Measurements from ENCODE around the gene PDHX.
A peak's percentile ranks its signal among the peaks of the same experiment; 100 is the strongest.
"Not testable (repeated sequence)": the region's sequence is repeated elsewhere in the genome, so short reads cannot be mapped to it uniquely, and the experiment has no call there.

PDHX gene

DNA sequence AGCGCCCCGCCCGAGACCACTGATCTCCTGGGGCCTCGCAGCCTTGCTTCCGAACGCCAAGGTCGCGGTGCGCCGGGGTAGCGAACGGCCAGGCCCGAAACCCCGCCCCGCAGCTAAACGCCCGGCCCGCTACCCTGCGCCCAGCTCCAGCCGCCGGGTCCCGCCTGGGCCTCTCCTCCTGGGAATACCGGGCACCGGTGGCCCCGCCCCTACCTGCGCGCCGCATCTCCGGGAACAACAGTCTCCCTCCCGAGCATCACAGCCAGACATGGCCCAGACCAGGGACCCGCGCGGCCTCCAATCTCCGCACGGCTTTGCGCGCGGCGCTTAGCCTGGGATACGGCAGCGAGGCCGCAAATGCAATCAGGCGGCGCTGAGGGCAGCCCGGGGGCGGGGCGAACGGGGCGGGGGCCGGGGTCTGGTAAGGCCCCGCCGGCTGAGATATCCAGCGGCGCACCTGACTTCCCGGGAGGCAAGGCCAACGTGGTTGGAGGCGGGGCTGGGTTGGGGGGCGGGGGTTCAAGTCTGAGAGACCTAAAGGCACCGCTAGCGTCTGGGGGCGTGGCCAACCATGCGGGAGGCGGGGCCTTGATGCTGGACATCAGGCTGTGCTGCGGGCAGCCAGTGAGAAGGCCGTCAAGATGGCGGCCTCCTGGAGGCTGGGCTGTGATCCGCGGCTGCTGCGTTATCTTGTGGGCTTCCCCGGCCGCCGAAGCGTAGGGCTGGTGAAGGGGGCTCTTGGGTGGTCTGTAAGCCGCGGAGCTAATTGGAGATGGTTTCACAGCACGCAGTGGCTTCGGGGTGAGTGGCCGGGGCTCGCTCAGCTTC lies at the start of gene PDHX, which contains the start of gene APIP:
Gene PDHX, plus strand, starts transcription at position 604 of the 828 bp plus-strand sequence. Its CDS starts 38 bp downstream, at position 642.
Gene APIP, minus strand, starts transcription at position 365 of the 828 bp plus-strand sequence. Its CDS starts 95 bp downstream, at position 270.
- DNase-seq: peak; percentile 96

DNA sequence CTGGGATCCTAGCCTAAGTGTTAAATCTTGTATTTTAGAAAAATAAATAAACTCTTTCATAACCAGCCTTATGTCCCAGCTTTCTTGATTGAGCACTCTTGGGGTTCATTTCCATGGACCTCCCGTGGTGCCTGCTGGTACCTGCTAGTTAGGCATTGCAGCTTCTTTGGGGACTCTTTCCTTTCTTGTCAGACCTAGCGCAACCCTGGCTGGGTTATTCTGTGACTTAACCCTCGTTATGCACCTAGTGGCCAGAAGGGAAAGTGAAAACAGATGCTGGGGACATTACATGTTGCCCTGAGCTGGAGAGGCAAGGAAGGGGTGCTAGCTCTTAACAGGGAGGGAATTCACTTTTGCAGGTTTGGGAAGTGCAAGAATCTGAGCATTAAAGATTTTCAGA lies 47.0 kb upstream of the PDHX start:
- DNase-seq: no peak

DNA sequence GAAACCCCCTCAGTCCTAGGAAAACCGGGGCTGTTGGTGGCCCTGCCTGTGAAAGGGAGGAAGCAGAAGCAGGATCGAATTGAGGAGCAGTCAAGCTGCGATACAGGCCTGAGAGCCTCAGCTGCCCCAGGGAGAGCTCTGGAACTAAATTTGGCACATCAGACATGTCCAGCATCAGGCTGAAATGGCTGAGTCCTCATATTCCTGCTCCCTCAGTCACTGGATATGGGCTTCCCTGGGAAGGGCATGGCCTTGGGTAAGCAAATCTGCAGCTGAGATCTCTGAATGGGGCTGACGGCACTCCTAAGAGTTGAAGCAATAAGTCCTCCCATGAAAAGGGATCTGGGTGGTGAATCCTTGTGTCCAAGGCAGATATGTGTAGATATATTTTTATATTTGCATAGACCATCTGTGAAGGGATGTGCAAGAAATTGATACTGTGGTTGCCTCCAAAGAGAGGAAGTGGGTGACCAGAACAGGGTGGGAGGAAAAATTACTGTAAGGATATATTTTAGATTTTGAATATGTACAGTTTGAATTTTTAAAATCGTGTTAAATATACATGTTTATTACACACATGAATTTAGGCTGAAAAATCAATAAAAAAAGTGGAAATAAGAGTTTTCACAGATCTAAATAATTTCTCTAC lies 45.7 kb upstream of the PDHX start:
- DNase-seq: no peak

DNA sequence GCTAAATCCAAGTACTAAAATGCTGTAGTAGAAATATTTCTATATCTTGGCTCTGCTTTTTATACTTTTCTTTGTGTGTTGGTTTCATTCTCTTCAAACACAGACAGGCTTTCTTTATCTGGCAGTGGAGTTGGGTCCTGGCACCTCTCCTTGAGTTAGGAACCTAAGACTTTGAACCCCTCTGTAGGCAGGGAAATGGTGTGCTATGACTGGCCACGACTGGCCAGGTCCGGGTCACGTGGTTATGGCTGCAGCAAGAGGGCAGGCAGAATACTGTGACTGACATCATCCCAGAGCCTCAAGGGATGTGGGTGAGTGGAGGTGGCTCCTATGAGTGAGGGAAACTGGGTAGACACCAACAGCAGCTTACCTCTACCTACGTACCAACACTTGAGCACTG lies 42.2 kb upstream of the PDHX start:
- DNase-seq: no peak

DNA sequence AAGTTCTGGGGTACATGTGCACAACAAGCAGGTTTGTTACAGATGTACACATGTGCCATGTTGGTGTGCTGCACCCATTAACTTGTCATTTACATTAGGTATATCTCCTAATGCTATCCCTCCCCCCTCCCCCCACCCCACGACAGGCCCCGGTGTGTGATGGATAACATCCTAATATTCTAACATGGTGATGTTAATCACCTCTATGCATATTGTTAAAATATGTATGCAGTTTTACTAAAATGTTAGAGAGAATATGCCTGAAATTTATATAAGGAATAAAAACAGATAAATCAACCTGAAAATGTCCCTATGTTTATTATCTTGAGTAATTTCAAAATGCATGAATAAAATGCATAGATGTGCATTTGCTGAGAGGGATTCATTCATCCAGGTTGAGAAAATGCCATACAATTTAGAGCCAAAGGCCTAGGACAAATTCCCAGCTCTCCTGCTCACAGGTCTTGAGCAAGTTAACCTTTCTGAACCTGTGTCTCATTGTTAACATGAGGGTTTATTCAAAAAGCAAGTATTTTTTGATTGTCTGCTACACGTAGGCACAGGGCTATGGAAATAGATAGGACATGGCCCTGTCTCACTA lies 38.9 kb upstream of the PDHX start:
- no peak for DNase-seq

DNA sequence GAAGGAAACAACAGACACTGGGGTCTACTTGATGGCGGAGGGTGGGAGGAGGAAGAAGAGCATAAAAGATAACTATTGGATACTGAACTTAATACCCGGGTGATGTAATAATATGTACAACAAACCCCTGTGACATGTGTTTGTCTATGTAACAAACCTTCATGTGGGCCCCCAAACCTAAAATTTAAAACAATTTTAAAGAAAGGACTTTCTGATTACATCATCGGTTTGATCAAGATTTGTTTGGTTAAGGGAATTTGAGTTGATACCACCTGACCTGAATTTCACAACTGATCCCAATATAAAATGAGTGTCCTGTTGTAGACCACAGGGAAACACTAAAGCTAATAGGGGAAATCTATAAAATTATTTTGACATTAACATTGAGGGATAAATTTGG lies 34.5 kb upstream of the PDHX start:
- no peak for DNase-seq

DNA sequence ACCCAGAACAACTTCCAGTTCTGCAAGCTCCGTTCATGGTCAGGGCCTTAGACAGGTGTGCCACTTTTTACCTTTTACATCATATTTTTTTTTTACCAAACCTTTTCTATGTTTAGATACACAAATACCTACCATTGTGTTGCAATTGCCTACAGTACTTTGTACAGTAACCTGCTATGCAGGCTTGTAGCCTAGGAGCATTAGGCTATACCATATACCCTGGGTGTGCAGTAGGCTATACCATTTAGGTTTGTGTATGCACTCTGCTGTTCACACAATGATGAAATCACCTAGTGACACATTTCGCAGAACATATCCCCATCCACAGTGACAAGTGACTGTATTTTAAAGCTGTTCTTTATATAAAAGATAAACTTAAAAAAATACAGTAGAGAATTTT lies 29.8 kb upstream of the PDHX start:
- no peak for DNase-seq

DNA sequence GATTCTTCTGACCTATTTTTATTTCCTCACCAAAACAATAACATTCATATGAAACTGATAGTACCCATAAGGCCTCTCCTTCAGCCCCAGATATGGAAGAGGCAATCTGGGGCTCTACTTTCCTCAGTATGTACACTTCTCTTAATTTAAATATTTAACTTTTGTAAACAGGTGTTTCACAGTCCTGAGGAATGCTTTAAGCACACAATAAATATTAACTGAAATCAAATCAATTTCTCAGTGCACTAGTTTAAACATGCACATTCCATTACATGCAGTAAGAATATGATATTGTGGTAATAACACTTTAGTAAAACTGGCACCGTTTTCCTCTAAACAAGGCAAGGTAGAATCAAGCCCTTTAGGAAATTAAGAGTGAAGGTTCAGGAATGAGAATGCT lies 29.2 kb upstream of the PDHX start:
- DNase-seq: no peak

DNA sequence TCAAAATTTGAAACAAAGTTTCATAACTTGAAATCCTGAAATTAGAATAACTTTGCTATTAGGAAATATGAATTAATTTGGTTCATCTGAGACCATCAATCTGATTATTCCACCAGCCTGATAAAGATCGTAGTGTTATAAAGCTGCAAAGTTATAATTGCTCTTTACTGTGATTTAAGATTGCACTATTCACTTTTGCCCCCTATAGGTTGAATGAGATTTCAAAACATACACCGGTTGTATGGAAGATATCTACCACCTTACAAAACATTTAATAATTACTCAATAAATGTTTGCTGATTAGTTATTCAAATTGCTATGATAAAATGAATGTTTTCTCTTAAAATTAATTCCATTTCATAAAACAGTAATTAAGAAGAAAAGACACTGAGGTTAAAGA lies 26.3 kb upstream of the PDHX start:
- DNase-seq: no peak

DNA sequence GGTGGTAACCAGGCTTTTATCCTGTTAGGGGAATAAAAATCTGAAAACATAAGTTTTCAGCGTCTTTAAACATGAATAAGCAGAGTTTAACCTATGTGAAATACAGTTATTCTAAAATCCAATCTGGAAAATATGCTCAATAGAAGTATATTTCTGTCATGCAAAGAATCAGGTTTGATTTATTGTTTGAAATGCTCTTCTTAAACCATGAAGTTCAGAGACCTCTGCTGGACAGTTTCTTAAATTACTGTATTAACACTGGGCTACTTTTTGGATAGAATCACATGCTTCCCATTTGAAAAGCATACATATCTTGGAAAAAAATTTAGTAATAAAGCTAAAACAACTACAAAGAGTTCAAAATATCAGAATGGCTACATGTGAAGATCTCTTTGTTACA lies 25.6 kb upstream of the PDHX start:
- DNase-seq: no peak

DNA sequence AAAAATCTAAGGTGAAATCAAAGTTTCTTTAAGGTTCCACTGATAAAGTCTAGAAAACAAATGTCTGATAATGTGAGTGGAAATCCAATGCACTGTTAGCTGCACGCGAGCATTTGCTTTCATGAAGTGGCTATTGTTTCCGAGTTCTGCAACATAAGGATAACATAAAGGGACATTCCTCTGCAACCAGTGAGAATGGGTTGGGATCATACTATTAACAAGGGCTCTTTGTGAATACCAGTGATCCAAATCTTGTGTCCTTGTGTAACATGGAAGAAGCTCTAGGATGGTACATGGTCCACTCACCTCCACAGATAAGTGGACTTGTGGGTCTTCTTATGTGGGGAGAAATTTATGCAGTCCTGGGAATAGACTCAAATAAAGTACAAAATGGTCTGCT lies 24.8 kb upstream of the PDHX start:
- DNase-seq: no peak

DNA sequence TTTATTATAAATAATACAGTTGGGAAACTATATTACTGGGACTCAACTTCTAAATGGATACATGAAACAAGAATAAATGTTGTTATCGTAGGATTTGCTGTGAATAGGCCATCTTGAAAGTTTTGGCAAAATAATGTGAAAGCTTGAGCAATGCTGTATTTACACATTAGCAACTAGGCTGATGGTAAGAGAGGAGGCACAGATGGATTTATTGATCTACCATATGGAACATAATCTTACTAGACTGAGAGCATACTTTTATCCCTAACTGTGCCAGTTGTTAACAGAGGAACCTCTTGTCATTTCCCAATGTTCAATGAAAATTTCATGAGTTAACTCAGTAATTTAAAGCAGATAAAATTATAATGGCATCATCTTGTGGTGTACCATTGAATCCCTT lies 23.0 kb upstream of the PDHX start:
- no peak for DNase-seq

DNA sequence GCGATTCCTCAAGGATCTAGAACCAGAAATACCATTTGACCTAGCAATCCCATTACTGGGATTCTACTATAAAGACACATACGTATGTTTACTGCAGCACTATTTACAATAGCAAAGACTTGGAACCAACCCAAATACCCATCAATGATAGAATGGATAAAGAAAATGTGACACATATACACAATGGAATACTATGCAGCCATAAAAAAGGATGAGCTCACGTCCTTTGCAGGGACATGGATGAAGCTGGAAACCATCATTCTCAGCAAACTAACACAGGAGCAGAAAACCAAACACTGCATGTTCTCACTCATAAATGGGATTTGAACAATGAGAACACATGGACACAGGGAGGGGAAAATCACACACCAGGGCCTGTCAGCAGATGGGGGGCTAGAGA lies 20.2 kb upstream of the PDHX start:
- DNase-seq: not testable (repeated sequence)

DNA sequence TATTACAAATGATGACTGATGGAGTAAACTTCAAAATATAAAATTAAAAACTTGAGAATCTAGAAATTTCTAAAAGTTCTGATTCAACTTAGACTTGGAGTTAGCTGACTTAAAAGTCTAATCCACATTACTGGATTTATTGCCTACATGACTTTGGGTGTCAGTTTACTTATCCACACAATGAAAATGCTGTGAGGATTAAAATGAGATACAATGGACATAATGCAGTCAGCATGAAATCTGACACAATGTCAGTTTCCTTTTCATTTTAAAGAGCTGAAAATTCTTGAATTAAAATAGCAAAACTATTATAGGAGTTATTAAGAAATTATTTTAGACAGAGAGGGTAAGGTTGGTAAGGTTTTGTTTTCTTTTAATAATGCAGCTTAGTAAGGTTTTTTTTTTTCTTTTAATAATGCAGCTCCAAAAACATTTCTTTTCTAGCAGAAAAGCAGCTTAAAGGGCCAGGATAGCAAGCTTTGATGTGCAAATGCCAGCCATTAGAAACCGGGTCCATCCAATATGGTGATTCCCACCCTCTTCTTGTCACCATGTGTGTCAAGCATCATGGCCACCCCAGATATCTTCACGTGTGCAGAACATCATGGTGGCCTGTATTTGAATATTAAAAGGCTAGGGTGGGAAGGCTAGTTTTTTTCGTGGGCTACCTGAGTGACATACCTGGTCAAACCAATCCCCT lies 19.1 kb upstream of the PDHX start:
- DNase-seq: no peak

DNA sequence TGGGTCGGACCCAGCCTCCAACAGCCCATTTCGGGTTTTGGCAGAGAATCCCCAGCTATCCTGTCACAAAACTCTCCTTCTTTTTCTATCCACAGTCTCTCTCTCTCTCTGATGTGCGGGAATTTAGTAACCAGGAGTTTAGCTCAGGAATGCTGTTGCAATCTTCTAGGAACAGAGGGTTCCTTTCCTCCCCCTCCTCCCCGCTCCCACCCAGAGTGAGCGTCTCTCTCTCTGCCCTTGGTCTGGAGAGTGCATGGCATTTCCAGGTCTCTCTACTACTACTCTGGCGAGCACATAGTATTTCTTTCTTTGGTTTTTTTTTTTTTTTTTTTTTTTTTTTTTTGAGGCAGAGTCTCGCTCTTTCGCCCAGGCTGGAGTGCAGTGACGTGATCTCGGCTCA lies 17.9 kb upstream of the PDHX start:
- DNase-seq: no peak

DNA sequence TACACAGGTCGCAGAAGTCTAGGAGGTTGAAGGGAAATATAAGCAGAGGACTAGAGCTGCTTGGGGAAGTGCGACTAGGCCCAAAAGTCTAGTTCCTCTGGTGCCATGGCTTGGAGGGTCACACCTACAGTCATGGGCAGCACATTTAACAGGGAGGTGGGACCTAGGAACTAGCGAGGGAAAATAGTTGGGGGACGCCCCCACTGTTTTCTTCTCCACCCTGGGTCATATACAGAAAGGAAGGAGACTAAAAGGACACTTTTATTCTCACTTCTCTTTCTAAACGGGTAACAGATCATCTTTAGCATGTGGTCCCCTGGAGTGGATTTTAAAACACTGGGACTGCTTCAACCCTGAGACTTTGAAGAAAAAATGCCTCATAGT lies 16.8 kb upstream of the PDHX start:
- no peak for DNase-seq

DNA sequence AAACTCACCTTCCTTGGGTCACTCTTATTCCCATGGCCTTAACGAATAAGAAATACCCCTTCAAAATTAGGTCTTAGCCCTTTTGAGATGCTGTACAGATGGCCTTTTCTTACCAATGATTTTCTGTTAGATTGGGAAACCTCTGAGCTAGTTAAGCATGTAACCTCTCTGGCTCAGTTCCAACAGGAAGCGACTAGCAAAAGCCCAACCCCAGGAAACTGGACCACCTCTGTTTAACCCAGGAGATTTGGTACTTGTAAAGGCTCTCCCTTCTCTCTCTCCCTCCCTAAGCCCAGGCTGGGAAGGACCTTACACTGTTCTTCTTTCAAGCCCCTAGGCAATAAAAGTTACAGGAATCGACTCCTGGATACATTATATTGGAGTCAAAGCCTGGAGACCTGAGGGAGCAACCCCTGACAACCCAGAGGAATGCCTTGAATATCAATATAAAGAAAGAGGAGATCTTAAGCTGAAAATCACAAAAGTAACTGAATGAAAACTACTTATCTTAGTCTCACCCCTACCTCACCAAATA lies 11.9 kb upstream of the PDHX start:
- no peak for DNase-seq

DNA sequence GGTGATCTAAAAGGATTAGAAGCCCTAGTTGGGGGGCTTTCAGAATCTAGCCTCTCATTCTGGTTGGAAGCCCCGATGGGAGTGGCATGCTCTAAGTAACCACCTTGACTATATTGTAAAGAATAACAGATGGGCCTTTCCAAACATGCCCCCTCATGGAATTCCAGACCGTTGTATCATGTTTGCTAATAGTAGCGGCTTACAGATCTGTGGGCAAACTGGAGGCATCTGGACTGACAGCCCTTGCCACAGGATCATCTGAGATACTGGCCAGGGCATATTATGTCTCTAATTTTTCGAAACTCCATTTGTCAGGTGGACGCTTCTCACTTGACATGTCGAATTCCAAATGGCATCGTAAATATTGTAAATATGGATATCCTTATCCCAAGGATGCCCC lies 10.8 kb upstream of the PDHX start:
- no peak for DNase-seq

DNA sequence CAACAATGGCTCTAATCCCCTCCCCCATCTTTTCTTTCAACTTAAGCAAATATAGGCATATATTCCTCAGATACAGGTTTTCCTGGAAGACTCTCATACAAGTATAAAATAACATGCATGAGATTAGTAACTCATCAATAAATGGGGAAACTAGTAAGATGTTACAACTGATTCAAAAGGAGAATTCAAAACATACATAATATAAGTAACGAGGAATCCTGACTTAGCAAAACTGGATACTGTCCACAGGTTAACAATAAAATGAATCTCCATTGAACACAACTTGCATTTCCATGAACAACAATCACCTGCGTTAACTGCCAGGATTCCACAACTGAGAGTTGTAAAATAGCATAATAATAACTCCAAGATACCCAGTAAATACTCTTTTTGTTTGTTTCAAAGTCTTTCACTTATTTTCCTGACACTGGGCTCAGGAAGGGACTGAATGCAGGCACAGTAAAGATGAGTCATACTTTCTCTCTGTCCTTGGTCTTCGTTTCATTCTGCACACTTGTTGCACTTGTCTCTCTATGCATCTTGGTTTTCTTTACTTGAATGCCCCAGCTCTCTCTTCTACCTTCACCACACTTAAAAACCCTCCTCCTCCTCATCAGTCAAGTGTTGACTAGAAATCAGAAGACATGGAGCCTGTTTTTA lies 8.4 kb upstream of the PDHX start:
- no peak for DNase-seq

DNA sequence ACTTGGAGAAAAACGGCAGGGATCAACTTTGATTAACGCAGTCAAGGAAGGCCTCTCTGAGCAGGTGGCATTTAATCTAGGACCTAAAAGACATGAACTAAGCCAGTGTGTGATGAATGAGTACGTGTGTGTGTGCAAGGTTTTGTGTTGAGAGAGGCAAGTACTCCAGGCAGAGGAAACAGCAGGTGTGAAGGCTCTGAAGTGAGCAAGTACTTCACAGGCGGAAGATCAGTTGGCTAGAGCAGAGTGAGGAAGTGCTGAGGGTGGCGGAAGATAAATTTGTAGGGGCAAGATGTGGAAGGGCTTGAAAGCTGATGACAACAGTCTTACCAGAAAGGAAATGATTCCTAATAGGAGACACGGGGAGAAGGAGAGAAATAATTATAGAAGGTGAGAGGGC lies 7.0 kb upstream of the PDHX start:
- no peak for DNase-seq

DNA sequence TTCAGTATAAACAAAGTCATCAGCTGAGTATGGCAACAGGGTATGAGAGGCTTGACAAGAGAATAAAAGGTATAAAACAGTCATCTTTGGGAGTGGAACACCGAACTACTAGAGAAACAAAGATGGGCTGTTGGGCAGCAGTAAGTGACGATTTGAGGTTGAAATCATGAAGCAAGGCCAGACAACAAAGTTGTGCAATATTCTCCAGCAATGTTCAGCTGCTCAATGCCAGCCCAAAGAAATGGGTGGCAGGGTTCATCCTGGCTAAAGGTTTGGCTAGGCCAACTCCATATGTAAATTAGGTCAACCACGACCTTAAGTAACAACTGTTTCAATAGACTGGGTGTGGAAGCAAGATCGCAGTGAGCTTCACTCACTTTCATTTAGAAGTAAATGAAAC lies 6.5 kb upstream of the PDHX start:
- DNase-seq: no peak

DNA sequence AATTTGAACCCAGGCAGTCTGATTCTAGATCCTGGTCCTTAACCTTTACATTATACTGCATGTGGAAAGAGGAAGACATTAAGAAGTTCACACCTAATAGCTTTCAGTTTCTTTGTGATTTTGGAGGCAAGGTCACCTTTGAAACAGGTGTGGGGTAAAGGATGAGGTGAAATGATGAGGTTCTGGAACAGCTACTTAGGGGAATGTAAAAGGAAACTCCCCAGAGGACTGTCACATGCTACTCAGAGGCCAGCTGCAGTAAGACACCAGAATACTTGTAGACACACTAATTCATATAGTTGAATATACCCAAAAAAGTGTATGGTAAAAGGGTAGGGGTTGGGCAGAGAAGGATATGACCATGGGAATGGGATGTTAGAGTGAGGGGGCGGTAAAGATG lies 5.6 kb upstream of the PDHX start:
- no peak for DNase-seq

DNA sequence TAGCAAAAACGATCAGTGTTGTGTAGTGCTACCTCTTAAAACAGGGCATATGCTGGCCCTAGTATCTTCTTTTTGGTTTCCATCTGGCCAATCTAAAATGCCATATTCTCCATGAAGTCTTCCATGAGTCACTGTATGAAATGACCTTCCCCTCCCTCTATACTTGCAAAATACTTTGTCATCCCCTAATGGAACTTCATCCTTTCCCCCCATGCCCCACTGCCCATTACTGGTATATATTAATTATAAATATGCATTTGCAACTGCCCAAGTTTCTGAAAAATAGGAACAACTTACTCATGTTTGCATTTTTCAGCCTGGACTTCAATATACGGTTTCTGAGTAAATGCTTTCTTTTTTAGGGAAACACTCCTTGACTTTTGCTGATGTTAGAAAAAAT lies 4.7 kb upstream of the PDHX start:
- DNase-seq: no peak

All from stimulated activated CD4-positive, alpha-beta T cell treated with anti-CD3 and anti-CD28 coated beads, Interleukin-4, amount 100 ng/mL, for 1 hour (primary cell).